H1 (cell line): ENCODE results near the gene PDE4B. TPM values are rescaled to one million over a fixed set of nuclear protein-coding genes. Genes with fewer than 3 reads are reported as not detected.

Experiments
- ASH2L ChIP-seq: fragments of 200-600, 300-600 bp; sonication (generic); IDR thresholded peaks from one replicate; pipeline ENCODE4 v1.7.1; 2017; ENCODE audit warnings: low read length
- CHD7 ChIP-seq: fragments of 300-600 bp; sonication (generic); IDR thresholded peaks from 2 replicates; pipeline ENCODE4 v1.7.1; 2012; ENCODE audit warnings: low read length, moderate library complexity, mild to moderate bottlenecking, inconsistent platforms; ENCODE audit not compliant: insufficient replicate concordance
- FOSL1 ChIP-seq: IDR thresholded peaks from 2 replicates; pipeline ENCODE4 v1.6.1; 2011; ENCODE audit warnings: mild to moderate bottlenecking, low read depth, low read length, moderate library complexity; ENCODE audit not compliant: insufficient read depth
- JUND ChIP-seq: IDR thresholded peaks from 2 replicates; pipeline ENCODE4 v1.6.1; 2011; ENCODE audit warnings: mild to moderate bottlenecking, improper control_type of control experiment, low read length
- RNF2 ChIP-seq: fragments of 200-900, 300-1000 bp; sonication (generic); IDR thresholded peaks from 2 replicates; pipeline ENCODE4 v1.7.1; 2016; ENCODE audit warnings: borderline replicate concordance, low read depth, mild to moderate bottlenecking, antibody characterized with exemption, low read length; ENCODE audit not compliant: poor library complexity, severe bottlenecking; ENCODE audit errors: missing control alignments
- SAP30 ChIP-seq: fragments of 300-600 bp; sonication (generic); IDR thresholded peaks from 2 replicates; pipeline ENCODE4 v1.7.1; 2012; ENCODE audit warnings: low read length, moderate library complexity, mild to moderate bottlenecking, inconsistent platforms; ENCODE audit not compliant: insufficient read depth, insufficient replicate concordance
- SIN3A ChIP-seq, 2 experiments: IDR thresholded peaks in 1 of 2; conservative IDR thresholded peaks in 1 of 2; 2 replicates each; pipeline ENCODE4 v1.6.1; 2011 to 2012; ENCODE audit warnings: low read length in 2 of 2, improper control_type of control experiment in 1 of 2, low read depth in 1 of 2, mild to moderate bottlenecking in 1 of 2
- SP1 ChIP-seq: IDR thresholded peaks from 2 replicates; pipeline ENCODE4 v1.6.1; 2011; ENCODE audit warnings: low read depth, low read length
- SP2 ChIP-seq: IDR thresholded peaks from 2 replicates; pipeline ENCODE4 v1.6.1; 2012; ENCODE audit warnings: mild to moderate bottlenecking, low read length, inconsistent platforms
- TAF7 ChIP-seq: optimal IDR thresholded peaks from 2 replicates; pipeline ENCODE3; 2011; ENCODE audit warnings: low read depth, mild to moderate bottlenecking, inconsistent platforms, low read length, moderate library complexity, borderline replicate concordance
- TCF12 ChIP-seq: IDR thresholded peaks from 2 replicates; pipeline ENCODE4 v1.6.1; 2011; ENCODE audit warnings: low read depth, mild to moderate bottlenecking, low read length
- polyA plus RNA-seq, 7 experiments: library from polyadenylated mRNA; depleted of rRNA in 3 of 7; stranded (reverse) in 5 of 7; unstranded in 2 of 7; fragments of >200 nt in 5 of 7; fragments of 200-250 nt in 2 of 7; gene quantifications; 1 replicate in 5 of 7; 2 replicates in 1 of 7; 4 replicates in 1 of 7; pipeline versions ENCODE4 v1.2.1 to v1.2.3, GENCODE V29; 2011 to 2013; ENCODE audit warnings: missing spikeins in 2 of 7, mixed read lengths in 2 of 7
- total RNA-seq: library from RNA; stranded (reverse); fragmentation: NEBNext Ultra II Directional; extraction: Animal tissue kit (Norgen Biotek cat#: 25700); gene quantifications from 2 replicates; pipeline ENCODE4 v1.2.1, GENCODE V29; 2021

The PDE4B gene
- total and polyA plus RNA-seq, 2 of the 8 experiments (the other 6 are each of a cell fraction or from before 2014, with no cell fraction given) = 5.0 to 15.1 TPM

- TF ChIP-seq CHD7 (no peak), SP1 (no peak), TAF7 (no peak), TCF12 (no peak), ASH2L (no peak), FOSL1 (no peak), RNF2 (no peak), SIN3A (conservative IDR thresholded peaks at IDR 0.05 in 1 of 2, IDR thresholded peaks at IDR 0.05 in 1 of 2; ENCODE audit: low read depth in 1 of 2, low read length in 2 of 2) (no peak), SP2 (no peak), SAP30 (no peak), JUND (no peak)
Observed at GRCh38 chr1:66337249-66337648, 544.6 kb downstream of the PDE4B start (continued).
